Measurements from ENCODE around the gene DCLK2.

Gene DCLK2

DNA sequence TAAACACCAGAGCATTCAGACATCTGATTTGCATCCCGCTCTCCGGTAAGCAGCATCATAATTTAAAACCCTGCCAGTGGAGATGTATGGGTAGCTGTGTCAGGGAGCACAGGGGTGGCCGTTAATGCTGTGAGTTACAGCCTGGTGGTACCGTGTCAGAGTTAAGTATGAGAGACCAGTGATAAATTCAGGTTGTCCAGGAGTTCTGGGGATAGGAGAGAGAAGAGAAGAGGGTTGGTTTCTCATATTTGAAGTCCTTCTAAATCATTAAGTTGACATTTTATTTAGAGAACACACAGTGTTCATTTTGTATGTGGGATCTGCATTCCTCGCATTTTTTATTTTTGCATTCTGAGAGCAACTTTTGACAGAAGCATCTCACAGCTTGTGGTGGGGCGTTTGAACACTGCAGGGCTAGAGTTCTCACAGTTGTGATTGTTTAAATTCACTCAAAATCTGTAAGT is 157.6 kb downstream of the DCLK2 start:
- in situ Hi-C loops (cut with MboI; ENCODE audit: low pct_unique_long_range_greater_than_20kb, low sequenced_read_pairs, unreplicated experiment) = no loop called here
- DNase-seq (ENCODE audit: low spot score) = no peak
- TF ChIP-seq, protein P1, sequence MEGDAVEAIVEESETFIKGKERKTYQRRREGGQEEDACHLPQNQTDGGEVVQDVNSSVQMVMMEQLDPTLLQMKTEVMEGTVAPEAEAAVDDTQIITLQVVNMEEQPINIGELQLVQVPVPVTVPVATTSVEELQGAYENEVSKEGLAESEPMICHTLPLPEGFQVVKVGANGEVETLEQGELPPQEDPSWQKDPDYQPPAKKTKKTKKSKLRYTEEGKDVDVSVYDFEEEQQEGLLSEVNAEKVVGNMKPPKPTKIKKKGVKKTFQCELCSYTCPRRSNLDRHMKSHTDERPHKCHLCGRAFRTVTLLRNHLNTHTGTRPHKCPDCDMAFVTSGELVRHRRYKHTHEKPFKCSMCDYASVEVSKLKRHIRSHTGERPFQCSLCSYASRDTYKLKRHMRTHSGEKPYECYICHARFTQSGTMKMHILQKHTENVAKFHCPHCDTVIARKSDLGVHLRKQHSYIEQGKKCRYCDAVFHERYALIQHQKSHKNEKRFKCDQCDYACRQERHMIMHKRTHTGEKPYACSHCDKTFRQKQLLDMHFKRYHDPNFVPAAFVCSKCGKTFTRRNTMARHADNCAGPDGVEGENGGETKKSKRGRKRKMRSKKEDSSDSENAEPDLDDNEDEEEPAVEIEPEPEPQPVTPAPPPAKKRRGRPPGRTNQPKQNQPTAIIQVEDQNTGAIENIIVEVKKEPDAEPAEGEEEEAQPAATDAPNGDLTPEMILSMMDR (IDR thresholded peaks at IDR 0.05; ENCODE audit: extremely low read depth, insufficient read depth, missing control alignments) = no peak

DNA sequence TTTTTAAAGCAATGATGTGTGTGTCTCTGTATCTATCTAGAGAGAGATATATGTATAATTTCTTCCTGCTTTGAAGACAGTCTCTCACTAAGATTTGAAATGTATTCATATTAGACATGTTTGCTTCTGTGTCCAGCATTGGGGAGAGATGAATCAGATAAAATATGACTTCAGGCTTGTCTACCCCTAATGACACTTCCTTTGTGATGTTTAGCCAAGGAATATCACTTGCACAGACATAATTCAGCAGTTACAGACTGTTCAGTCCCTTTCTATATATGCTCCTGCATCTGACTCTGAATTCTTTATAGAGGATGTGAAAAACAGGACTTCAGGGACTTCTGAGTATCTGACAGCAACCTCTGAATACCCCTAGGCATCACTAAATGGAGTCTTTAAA is 158.4 kb downstream of the DCLK2 start:
- DNase-seq (ENCODE audit: low spot score) = no peak
- TF ChIP-seq, protein P1 (IDR thresholded peaks at IDR 0.05; ENCODE audit: extremely low read depth, insufficient read depth, missing control alignments) = no peak
- in situ Hi-C loops (cut with MboI; ENCODE audit: low pct_unique_long_range_greater_than_20kb, low sequenced_read_pairs, unreplicated experiment) = no loop called here

DNA sequence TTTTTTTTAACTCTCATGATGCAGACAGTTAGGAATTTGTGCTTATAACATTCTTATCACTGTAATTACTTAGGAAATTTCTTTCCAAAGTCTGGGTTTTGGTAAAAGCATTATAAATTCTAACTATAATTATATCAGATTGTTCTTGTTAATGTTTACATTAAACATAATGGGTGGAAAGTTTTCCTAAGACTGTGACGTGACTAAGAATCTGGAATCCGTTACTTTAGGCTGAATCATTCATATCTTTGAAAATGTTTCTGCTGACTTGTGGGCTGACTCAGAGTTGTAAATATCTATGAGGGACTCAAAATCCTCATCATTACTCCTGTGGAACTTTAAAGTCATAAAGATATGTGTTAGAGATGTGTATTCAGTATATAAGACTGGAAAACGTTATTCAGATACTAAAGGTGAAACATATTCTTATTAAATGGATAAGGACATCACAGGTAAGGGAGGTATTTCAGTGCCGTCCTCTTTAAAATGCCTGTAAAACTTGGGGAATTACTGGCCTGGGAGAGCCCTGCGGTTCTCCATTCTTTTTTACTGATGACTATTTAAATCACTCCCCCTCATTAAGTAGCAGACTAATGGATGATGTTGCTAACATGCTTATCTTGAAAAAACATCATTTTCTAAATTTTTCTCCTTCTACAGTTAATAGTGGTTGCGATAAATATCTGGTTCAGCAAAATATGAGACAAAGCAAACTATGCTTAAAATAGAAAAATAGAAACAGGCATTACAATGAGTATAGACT is 159.0 kb downstream of the DCLK2 start:
- in situ Hi-C loops (cut with MboI; ENCODE audit: low pct_unique_long_range_greater_than_20kb, low sequenced_read_pairs, unreplicated experiment) = no loop called here
- DNase-seq (ENCODE audit: low spot score) = no peak
- TF ChIP-seq, protein P1 (IDR thresholded peaks at IDR 0.05; ENCODE audit: extremely low read depth, insufficient read depth, missing control alignments) = no peak

DNA sequence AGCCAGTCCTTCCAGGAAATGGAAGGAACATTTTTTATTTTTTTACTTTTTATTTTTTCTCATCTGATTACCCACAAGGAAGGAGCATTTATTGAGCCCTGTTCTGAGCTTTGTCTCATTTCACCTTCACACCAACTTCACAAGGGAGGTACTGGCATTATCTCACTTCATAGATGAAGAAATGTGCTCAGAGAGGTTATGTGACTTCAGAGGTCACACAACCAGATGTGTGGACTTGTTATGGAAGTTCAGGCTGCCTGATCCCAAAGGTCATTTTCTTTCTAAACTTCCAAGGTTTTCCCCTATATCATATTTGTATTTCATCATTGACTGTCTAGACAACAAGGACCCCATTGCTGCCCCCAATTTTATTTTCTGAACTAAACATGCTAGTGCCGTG is 160.3 kb downstream of the DCLK2 start:
- DNase-seq (ENCODE audit: low spot score) = no peak
- in situ Hi-C loops (cut with MboI; ENCODE audit: low pct_unique_long_range_greater_than_20kb, low sequenced_read_pairs, unreplicated experiment) = no loop called here
- TF ChIP-seq, protein P1 (IDR thresholded peaks at IDR 0.05; ENCODE audit: extremely low read depth, insufficient read depth, missing control alignments) = no peak

DNA sequence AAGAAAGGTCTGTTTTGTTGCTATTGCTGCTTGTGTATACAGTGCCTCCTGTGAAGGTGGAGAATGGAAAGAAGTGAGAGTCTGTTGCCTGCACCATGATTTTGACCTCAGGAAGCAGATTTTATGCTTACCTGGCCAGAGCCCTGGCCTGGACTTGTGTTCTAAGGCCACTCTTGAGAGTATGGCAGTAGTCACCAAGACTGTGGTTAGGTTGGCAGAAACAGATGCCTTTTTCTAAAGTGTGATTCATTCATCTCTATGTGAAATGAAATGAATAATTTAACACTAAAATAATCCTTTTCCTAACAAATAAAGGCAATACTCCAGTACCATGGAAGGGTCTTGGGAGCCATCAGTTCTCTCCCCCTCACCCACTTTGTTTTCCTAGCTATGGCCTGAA is 161.8 kb downstream of the DCLK2 start:
- in situ Hi-C loops (cut with MboI; ENCODE audit: low pct_unique_long_range_greater_than_20kb, low sequenced_read_pairs, unreplicated experiment) = no loop called here
- TF ChIP-seq, protein P1 (IDR thresholded peaks at IDR 0.05; ENCODE audit: extremely low read depth, insufficient read depth, missing control alignments) = no peak
- no peak for DNase-seq (ENCODE audit: low spot score)

DNA sequence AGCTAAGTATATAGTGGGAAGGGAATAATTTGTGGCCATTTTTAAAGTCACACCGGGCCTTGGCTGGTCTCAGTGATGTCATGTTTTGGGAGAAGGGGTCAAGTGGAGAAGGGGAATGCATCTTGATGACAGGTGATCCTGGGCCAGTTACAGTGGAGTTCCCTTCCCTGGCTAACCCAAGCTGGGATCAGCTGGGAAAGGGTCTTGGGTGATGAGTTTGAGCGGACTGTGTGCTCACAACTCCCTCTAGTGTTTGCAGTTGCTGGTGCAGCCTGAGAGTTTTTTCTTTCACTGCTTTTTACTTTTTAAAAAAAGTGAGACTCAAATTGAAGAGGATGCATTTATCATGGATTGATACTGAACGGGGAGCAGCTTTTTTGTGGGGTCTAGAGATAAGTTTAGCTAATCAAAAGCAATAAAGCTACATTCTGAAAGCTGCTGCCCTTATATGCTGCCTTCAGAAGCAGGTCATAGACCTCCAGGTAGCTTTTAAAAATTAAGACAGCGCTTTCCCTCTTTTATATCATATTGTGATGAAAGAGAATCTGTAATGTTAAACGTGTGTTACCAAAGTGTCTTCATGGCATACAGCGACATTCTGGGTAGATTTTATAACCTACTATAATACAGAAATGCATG is 164.7 kb downstream of the DCLK2 start:
- DNase-seq (ENCODE audit: low spot score) = peak; percentile 53
- in situ Hi-C loops (cut with MboI; ENCODE audit: low pct_unique_long_range_greater_than_20kb, low sequenced_read_pairs, unreplicated experiment) = no loop called here
- TF ChIP-seq, protein P1 (IDR thresholded peaks at IDR 0.05; ENCODE audit: extremely low read depth, insufficient read depth, missing control alignments) = peak; percentile 80

Data from GM13977 (cell line).